Left lung (tissue), 10 donors: ENCODE results near the gene AP3S1. TPM values are rescaled to one million over a fixed set of nuclear protein-coding genes. Genes with fewer than 3 reads are reported as not detected.

Experiments
- ATAC-seq: fragments of 200-7000 bp; cut with Tn5 transposase; one replicate; pipeline ENCODE4 v1.9.1; 2020; ENCODE audit warnings: moderate library complexity
- DNase-seq, 4 donors: peaks; one replicate each; pipeline ENCODE4 v3.0.0-alpha.2; 2013 to 2020
- H3K27ac ChIP-seq, 2 donors: fragments of 200-600 bp; sonication (generic) in 1 of 2; one replicate each; pipeline versions ENCODE4 v1.5.0 to v1.8.0; 2020 to 2021
- H3K27me3 ChIP-seq, 2 donors: fragments of 200-600 bp; sonication (generic) in 1 of 2; one replicate each; pipeline versions ENCODE4 v1.5.0 to v1.8.0; 2020 to 2021
- H3K36me3 ChIP-seq, 2 donors: fragments of 200-600 bp; sonication (generic) in 1 of 2; one replicate each; pipeline versions ENCODE4 v1.5.0 to v1.8.0; 2020 to 2021
- H3K4me1 ChIP-seq, 2 donors: fragments of 200-600 bp; one replicate each; pipeline ENCODE4 v1.8.0; 2021
- H3K4me3 ChIP-seq, 2 donors: fragments of 200-600 bp; sonication (generic) in 1 of 2; one replicate each; pipeline versions ENCODE4 v1.5.0 to v1.8.0; 2020 to 2021; ENCODE audit warnings: mild to moderate bottlenecking in 1 of 2
- H3K9me3 ChIP-seq, 2 donors: fragments of 200-600 bp; sonication (generic) in 1 of 2; one replicate each; pipeline versions ENCODE4 v1.5.0 to v1.8.0; 2020 to 2021
- intact Hi-C, 2 donors: fragments of 100-400 bp; cut with DNase I; formaldehyde crosslinking; loops; one replicate each; pipeline versions ENCODE4 v1.11.2 to v1.14.2; 2022
- polyA plus RNA-seq, 6 donors: library from polyadenylated mRNA; unstranded; fragments of 120-200 nt; gene quantifications; one replicate each; pipeline ENCODE4 v1.2.1, GENCODE V29; 2013; ENCODE audit not compliant: insufficient read length in 6 of 6
- total RNA-seq, 2 donors: library from RNA; stranded (reverse); fragmentation: NEBNext Ultra II Directional; extraction: Animal tissue kit (Norgen Biotek cat#: 25700); gene quantifications; one replicate each; pipeline ENCODE4 v1.2.1, GENCODE V29; 2021
- TF ChIP-seq, protein P1 (sequence below), 2 donors: fragments of 200-600 bp; sonication (generic) in 1 of 2; IDR thresholded peaks; one replicate each; pipeline versions ENCODE4 v1.5.0 to v1.8.0; 2021; ENCODE audit warnings: antibody characterized with exemption in 2 of 2
- donor health status: DM: no; HTN: yes; CAD: no.
- donor health status: DM: no; HTN: no; CAD: no.

Gene AP3S1
- total and polyA plus RNA-seq, 8 donors = 77.1 to 149 (median 132) TPM

DNA sequence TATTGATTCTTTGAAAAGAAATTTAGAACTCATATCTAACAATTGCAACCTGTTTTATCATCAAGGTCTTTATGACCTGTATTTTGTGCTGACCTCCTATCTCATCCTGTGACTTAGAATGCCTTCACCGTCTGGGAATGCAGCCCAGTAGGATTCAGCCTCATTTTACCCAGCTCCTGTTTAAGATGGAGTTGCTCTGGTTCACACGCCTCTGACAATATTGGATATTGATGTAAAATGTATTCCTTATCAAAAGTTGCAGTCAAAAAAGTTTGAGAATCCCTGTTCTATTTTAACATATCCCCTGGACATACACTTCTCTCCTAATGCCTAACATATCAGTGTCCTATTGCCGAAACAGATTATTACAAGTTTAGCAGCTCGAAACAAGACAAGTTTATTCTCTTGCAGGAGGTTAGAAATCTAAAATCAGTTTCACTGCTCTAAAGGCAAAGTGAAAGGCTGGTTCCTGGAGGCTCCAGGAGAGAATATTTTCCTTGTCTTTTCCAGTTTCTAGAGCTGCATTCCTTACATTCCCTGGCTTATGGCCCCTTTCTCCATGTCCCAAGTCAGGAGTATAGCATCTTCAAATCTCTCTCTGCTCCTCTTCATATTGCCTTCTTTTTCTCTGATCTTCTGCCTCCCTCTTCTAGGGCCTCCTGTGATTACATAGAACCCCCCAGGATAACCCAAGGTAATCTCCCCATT, 89.0 kb downstream of the AP3S1 start:
- no peaks in the 10 kb centered on the region for H3K4me1 ChIP-seq
- TF ChIP-seq, protein P1, sequence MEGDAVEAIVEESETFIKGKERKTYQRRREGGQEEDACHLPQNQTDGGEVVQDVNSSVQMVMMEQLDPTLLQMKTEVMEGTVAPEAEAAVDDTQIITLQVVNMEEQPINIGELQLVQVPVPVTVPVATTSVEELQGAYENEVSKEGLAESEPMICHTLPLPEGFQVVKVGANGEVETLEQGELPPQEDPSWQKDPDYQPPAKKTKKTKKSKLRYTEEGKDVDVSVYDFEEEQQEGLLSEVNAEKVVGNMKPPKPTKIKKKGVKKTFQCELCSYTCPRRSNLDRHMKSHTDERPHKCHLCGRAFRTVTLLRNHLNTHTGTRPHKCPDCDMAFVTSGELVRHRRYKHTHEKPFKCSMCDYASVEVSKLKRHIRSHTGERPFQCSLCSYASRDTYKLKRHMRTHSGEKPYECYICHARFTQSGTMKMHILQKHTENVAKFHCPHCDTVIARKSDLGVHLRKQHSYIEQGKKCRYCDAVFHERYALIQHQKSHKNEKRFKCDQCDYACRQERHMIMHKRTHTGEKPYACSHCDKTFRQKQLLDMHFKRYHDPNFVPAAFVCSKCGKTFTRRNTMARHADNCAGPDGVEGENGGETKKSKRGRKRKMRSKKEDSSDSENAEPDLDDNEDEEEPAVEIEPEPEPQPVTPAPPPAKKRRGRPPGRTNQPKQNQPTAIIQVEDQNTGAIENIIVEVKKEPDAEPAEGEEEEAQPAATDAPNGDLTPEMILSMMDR (IDR thresholded peaks at IDR 0.05) = no peak
- no peak for DNase-seq

DNA sequence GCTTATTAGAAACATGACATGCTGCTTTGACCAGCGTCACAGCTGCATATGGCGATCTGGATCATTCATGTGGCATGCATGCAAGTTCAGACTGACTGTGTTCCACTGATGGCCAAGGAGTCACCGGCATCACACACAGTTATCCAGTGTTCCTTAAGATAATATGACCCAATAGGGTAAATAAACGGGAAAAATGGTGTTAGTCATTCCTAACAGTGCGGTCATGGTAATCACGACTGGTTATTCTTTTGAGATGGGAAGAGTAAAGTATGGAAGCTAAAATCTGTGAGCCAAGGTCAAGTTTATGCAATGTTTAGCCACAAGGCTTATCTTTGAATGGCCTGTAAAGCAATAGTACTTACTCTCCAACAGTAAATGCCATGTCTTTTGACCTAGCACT, 91.3 kb downstream of the AP3S1 start:
- Histone ChIP-seq H3K27me3 (no peaks in the 10 kb centered on the region), H3K4me3 (no peak overlapping the region), H3K4me1 (no peaks in the 10 kb centered on the region), H3K36me3 (no peaks in the 10 kb centered on the region), H3K9me3 (no peaks in the 10 kb centered on the region), H3K27ac (no peak overlapping the region)
- intact Hi-C loops = no loop called here
- TF ChIP-seq, protein P1 (IDR thresholded peaks at IDR 0.05) = no peak
- no peak for ATAC-seq
- no peak for DNase-seq

More for the DNA sequence above, 89.0 kb downstream of the AP3S1 start:
- no peaks in the 10 kb centered on the region for H3K9me3 ChIP-seq
- no peaks in the 10 kb centered on the region for H3K27me3 ChIP-seq
- intact Hi-C loops = no loop called here
- no peak for ATAC-seq
- no peak overlapping the region for H3K4me3 ChIP-seq
- H3K36me3 ChIP-seq = no peaks in the 10 kb centered on the region
- H3K27ac ChIP-seq = no peak overlapping the region

DNA sequence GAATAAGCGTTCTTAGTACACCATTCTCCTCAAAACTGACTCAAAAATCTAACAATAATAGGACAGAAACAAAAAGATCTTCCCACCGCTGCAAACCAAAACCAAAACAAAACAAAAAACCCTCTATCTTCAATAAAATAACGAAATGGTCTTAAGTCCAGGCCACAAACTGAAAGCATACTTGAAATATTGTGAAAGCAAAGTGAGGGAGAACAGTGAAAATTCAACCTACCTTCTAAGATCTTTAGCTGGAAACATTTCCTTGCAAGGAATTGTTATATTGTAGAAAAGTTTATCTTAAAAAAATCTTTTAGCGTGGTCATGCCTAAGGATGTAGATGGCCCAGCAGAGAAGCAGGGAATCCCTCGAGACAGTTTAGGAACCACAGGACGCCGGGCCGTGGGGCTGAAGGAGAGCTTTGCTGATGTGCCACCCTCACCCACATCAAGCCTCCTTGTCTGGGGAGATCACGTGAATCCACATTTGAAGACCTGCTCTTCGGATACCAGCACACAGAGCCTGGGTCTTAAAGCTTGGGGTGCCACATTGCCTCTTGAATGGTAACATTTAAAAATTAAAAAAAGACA, 92.7 kb downstream of the AP3S1 start:
- ATAC-seq = no peak
- no peak overlapping the region for H3K27ac ChIP-seq

DNA sequence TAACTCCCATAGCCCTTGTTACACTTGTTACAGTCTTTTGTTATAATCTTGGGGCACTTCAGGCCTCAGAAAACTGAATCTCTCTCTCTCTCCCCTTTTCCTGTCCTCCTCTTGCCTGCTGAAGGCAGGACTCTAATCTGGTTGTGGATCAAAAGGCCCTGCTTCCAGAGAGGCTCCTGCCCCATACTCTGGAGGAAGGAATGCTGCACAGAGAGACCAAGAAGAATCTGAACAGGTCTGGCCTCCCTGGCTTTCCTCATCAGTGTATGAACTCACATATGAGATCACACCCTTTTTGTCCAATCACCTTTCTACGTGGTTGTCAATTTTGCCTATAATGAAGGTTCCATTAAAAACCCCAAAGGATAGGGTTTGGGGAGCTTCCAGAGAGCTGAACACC, 94.3 kb downstream of the AP3S1 start:
- no peaks in the 10 kb centered on the region for H3K36me3 ChIP-seq
- TF ChIP-seq, protein P1 (IDR thresholded peaks at IDR 0.05) = no peak
- intact Hi-C loops = no loop called here
- H3K4me3 ChIP-seq = no peak overlapping the region
- H3K4me1 ChIP-seq = no peaks in the 10 kb centered on the region
- no peak overlapping the region for H3K27ac ChIP-seq
- H3K27me3 ChIP-seq = no peaks in the 10 kb centered on the region
- H3K9me3 ChIP-seq = no peaks in the 10 kb centered on the region
- DNase-seq (no peak), ATAC-seq (no peak)

More for the DNA sequence above, 92.7 kb downstream of the AP3S1 start:
- Histone ChIP-seq H3K9me3 (no peaks in the 10 kb centered on the region), H3K36me3 (no peaks in the 10 kb centered on the region), H3K4me3 (no peak overlapping the region), H3K27me3 (no peaks in the 10 kb centered on the region), H3K4me1 (no peaks in the 10 kb centered on the region)
- TF ChIP-seq, protein P1 (IDR thresholded peaks at IDR 0.05) = no peak
- intact Hi-C loops = no loop called here
- no peak for DNase-seq

DNA sequence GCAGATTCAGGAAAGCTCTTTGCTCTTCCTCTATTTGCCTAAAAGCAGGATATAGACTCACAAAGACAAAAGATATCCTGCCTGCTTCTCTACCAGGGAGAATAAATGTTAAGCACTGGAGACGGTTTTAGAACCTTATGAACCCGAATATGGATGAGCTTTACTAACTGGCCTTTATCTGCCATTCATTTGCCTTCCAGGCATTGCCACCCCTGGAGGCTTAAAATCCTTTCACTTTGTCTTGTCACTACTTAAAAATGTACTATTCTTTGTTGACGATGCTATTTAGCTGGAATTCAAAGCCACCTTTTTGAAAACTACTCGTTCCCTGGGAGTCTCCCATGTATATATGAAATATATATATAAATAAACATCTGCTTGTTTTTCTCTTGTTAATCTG, 97.3 kb downstream of the AP3S1 start:
- intact Hi-C loops = no loop called here
- no peaks in the 10 kb centered on the region for H3K27me3 ChIP-seq
- no peaks in the 10 kb centered on the region for H3K4me1 ChIP-seq
- no peak overlapping the region for H3K4me3 ChIP-seq
- no peaks in the 10 kb centered on the region for H3K36me3 ChIP-seq
- ATAC-seq (no peak), DNase-seq (no peak)
- peaks cover 0 to 4% of the 10 kb centered on the region in 2 donors for H3K9me3 ChIP-seq
- H3K27ac ChIP-seq = no peak overlapping the region
- TF ChIP-seq, protein P1 (IDR thresholded peaks at IDR 0.05) = no peak
